Gastroesophageal sphincter (tissue), 3 donors: Measurements from ENCODE around the gene PTPRF.

Source experiments
- CTCF ChIP-seq, 4 experiments: fragments of 200-600 bp in 2 of 4; fragments of 450-650 bp in 2 of 4; sonication (generic) in 1 of 4; IDR thresholded peaks; one replicate each; pipeline ENCODE4 v1.5.1; 2017 to 2019; ENCODE audit warnings: antibody characterized with exemption in 4 of 4, mild to moderate bottlenecking in 2 of 4, moderate library complexity in 2 of 4
- POLR2AphosphoS5 ChIP-seq: sonication (generic); formaldehyde crosslinking; IDR thresholded peaks from one replicate; pipeline ENCODE4 v1.6.1; 2017; ENCODE audit warnings: antibody characterized with exemption

- no peak for TF ChIP-seq CTCF (IDR thresholded peaks at IDR 0.05)
- TF ChIP-seq POLR2AphosphoS5: no peak
Observed at GRCh38 chr1:43539726-43540434, 9.2 kb downstream of the PTPRF start.
